SU-DHL-6 (cell line): ENCODE data around the gene KAT6B.

ENCODE experiments used
- EZH2phosphoT487 ChIP-seq: fragments of 200-600 bp; sonication (generic), shearing (Covaris generic); conservative IDR thresholded peaks from 2 replicates; pipeline ENCODE4 v1.6.1; 2018; ENCODE audit warnings: mild to moderate bottlenecking, antibody characterized with exemption, low read length, moderate library complexity, mixed read lengths
- TF ChIP-seq, protein P1 (sequence below): fragments of 200-600 bp; sonication (generic); IDR thresholded peaks from one replicate; pipeline ENCODE4 v1.5.1; 2017; ENCODE audit warnings: antibody characterized with exemption, mild to moderate bottlenecking, low read length, moderate library complexity; ENCODE audit not compliant: insufficient read depth, poor library complexity, severe bottlenecking

DNA sequence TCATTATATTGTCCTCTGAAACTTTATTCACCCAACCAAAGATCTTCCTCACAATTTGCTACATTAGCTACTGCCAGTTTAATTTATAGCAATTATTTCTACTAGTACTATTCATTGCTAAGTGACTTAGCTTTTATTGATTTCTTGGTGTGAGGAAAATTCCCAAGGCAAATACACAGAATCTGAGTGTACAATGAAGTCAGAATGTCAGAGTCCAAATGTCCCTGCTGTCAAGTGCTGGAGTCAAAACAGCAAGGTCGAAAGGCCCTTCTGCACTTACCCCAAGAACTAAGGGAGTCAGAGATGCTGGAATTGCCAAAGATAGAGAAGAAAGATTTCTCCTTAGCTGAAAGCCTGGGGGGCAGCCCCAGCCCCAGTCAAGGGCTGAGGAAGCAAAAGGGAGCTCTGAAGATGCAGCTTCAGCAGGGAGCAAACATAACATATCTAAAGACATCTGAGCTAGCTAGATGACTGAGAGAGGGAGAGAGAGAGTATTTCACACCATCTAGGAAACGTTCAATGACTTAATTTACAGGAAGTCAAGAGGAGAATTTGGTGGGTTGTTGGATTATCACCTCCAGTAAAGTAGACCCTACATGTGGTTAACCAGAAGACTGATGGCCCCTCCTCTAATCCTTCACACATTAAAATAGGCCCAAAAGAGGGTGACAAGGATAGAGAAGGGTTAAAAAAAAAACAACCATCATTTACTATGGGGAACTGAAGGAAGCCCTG, 248.5 kb downstream of the KAT6B start:
- TF ChIP-seq, protein P1, sequence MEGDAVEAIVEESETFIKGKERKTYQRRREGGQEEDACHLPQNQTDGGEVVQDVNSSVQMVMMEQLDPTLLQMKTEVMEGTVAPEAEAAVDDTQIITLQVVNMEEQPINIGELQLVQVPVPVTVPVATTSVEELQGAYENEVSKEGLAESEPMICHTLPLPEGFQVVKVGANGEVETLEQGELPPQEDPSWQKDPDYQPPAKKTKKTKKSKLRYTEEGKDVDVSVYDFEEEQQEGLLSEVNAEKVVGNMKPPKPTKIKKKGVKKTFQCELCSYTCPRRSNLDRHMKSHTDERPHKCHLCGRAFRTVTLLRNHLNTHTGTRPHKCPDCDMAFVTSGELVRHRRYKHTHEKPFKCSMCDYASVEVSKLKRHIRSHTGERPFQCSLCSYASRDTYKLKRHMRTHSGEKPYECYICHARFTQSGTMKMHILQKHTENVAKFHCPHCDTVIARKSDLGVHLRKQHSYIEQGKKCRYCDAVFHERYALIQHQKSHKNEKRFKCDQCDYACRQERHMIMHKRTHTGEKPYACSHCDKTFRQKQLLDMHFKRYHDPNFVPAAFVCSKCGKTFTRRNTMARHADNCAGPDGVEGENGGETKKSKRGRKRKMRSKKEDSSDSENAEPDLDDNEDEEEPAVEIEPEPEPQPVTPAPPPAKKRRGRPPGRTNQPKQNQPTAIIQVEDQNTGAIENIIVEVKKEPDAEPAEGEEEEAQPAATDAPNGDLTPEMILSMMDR, result no peak
- TF ChIP-seq EZH2phosphoT487, result no peak
